LNCAP (cell line): Measurements from ENCODE around the gene LAMC1.

ENCODE experiments used
- CTCF ChIP-seq: fragments of 450-650 bp; IDR thresholded peaks from 2 replicates; pipeline ENCODE4 v1.5.1; 2017; ENCODE audit warnings: mild to moderate bottlenecking

LAMC1 gene

DNA sequence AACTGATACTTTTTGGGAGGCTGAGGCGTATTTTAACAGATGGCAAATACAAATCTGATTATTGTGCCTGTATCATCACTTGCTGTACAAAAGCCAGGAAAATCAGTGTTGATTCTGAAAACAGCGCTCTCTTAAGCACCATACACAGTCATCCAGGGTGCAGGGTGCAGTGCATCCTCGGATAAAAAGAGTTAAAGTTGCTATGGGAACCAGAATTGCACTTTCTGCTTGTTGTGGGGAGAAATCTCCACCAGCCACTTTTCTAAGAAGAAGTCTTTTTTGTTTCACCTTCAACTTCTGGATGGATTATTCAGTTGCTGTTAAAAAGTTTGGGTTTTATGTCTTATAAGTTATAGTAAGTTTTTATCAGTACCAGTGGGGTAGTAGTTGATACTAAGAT lies 3.8 kb downstream of the LAMC1 start:
- no peak for TF ChIP-seq CTCF

DNA sequence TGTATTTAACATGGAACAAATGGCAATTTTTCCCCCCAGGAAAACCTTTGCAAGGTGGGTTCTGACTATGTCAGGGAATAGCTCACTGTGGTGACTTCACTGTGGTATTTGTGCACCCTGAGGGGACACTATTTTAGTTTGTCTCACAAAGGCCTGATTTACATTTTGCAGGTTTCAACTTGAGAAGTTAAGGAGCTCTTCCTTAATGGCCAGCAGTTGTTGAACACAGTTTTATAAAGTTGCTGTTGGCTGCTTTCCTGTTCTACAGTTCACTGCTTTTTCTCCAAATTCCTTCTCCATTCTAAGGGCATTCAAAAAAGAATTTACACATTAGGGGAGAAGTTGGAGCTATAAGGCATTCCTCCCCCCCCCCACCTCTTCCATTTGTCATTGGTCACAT lies 4.6 kb downstream of the LAMC1 start:
- no peak for TF ChIP-seq CTCF

DNA sequence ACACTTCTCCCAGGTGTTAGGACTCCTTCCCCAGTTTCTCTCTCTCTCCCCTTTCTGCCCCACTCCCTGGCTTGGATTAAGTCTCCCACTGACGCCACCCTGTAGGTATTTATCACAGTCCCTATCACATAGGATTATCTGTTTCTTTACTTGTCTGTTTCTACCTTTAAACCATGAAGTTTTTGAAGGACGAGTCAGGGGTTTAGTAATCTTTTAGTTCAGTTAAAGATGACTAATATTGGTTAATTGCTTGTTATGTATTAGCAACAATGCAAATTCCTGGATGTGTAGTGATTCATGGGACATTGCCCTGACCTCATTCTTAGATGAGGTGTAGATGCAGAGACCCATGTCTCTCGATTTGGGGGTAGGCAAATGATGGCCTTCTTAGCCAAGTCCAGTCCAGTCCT lies 6.4 kb downstream of the LAMC1 start:
- no peak for TF ChIP-seq CTCF

- TF ChIP-seq CTCF: no peak
Observed at GRCh38 chr1:183030053-183030452, 6.8 kb downstream of the LAMC1 start.

DNA sequence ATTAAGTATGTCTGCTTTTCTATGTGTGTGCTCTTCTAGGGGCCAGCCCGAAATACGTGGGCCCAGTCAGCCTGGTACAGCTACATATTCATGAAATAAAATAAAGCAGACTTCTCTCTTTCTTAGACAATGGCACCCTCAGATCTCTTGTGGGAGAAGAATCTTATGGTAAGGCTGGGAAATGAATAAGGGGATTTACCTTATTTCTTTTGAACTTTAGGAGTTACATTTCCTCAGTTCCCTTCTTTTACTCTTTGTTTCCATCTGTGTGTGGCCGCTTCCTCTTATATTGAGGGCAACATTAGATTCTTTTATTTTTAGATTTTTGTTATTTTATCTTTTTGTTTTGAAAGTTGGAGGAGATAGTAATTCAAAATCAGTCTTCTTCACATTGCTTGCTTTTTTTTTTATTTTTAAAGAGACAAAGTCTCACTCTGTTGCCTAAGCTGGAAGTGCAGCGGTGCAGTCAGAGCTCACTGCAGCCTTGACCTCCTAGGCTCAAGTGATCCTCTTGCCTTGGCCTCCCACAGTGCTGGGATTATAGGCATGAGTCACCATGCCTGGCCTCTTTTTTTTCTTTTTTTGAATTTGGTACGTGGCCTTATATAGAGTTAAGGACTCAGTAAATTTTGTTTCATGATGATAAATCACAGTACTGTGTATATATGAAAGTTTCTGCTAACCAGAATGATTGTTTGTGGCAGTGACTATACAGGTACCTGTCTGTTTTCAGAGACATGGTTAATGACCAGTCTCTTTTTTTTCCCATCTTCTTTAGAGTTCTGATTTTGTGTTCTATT lies 9.1 kb downstream of the LAMC1 start:
- TF ChIP-seq CTCF: no peak

DNA sequence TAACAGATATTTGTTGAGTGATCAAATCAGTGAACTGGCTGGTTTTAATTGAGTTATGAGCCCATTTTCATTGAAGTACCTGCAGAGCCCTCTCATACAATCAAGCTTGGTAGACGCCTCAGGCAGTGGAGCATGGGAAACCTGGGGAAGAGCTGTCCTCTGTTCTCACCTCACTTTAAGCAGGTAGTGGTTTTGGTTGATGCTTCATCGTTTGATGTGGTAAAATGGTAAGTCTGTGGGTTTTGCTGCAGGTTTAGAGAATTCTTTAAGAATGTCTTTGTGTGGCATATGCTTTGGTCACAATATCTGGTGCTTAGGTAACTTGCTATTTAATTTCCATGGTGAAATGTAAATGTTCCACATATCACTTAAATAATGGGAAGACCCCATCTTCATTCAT lies 10.0 kb downstream of the LAMC1 start:
- no peak for TF ChIP-seq CTCF

DNA sequence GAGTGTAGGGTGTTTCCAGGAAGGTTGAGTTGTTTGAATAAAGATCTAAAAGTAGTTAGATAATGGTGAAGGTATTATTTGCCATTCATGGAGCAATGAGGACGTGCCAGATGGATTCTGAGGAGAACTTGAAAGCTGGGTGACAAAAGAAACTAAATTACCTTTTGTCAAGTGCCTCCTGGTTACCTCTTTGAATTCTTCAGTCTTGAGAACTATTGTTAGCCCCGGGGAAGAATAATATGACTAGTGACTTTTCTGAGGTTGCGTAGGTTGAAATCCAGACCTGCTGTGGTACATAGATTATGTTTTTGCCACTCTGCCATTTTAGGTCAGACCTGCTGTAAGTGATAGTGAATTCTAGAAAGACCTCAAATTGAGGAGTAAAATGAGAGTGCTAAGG lies 11.5 kb downstream of the LAMC1 start:
- no peak for TF ChIP-seq CTCF
